GM23338 (cell line): ENCODE data around the gene DRD2.

Experiments used
- CREB1 ChIP-seq: fragments of 250-450 bp; sonication (Bioruptor Pico); IDR thresholded peaks from 2 replicates; pipeline ENCODE4 v1.5.0; 2020; ENCODE audit warnings: low read depth, mild to moderate bottlenecking, moderate library complexity
- CTCF ChIP-seq, 2 experiments: fragments of 200-600 bp in 1 of 2; sonication (generic) in 1 of 2; conservative IDR thresholded peaks; 2 replicates each; pipeline versions ENCODE4 v1.5.1 to v1.6.1; 2016 to 2017; ENCODE audit warnings: antibody characterized with exemption in 2 of 2, low read depth in 2 of 2, mild to moderate bottlenecking in 2 of 2, moderate library complexity in 1 of 2
- EZH2 ChIP-seq: fragments of 200-600 bp; sonication (generic); IDR thresholded peaks from one replicate; pipeline ENCODE4 v1.8.0; 2017; ENCODE audit warnings: antibody characterized with exemption, mild to moderate bottlenecking, low read depth; ENCODE audit not compliant: unreplicated experiment
- EZH2phosphoT487 ChIP-seq: fragments of 200-600 bp; sonication (generic); IDR thresholded peaks from one replicate; pipeline ENCODE4 v1.8.1; 2018; ENCODE audit warnings: antibody characterized with exemption; ENCODE audit not compliant: unreplicated experiment
- JUNB ChIP-seq: IDR thresholded peaks from one replicate; pipeline ENCODE4 v1.6.1; 2016; ENCODE audit warnings: antibody characterized with exemption; ENCODE audit not compliant: unreplicated experiment
- NANOG ChIP-seq: IDR thresholded peaks from 2 replicates; pipeline ENCODE4 v1.6.1; 2016; ENCODE audit warnings: antibody characterized with exemption, borderline replicate concordance
- POLR2AphosphoS5 ChIP-seq: IDR thresholded peaks from 2 replicates; pipeline ENCODE4 v1.6.1; 2016; ENCODE audit warnings: antibody characterized with exemption, low read depth
- STAT1 ChIP-seq: IDR thresholded peaks from one replicate; pipeline ENCODE4 v1.6.1; 2016; ENCODE audit warnings: antibody characterized with exemption; ENCODE audit not compliant: unreplicated experiment
- ZNF114 ChIP-seq: fragments of 250-450 bp; sonication (Bioruptor Pico); IDR thresholded peaks from 2 replicates; pipeline ENCODE4 v1.5.0; 2020; ENCODE audit warnings: mild to moderate bottlenecking, moderate library complexity
- TF ChIP-seq, protein P1 (sequence below): IDR thresholded peaks from one replicate; pipeline ENCODE4 v1.6.1; 2018; ENCODE audit warnings: antibody characterized with exemption; ENCODE audit not compliant: unreplicated experiment
- TF ChIP-seq, protein P2 (sequence below): fragments of 250-450 bp; sonication (Bioruptor Pico); IDR thresholded peaks from 2 replicates; pipeline ENCODE4 v1.5.0; 2020; ENCODE audit warnings: mild to moderate bottlenecking, moderate library complexity

- TF ChIP-seq CTCF (conservative IDR thresholded peaks at IDR 0.05; ENCODE audit: low read depth in 2 of 2) (no peak), JUNB (no peak), EZH2 (no peak), POLR2AphosphoS5 (no peak), CREB1 (CRISPR knock-in tag) (no peak), NANOG (no peak), EZH2phosphoT487 (no peak), STAT1 (no peak), ZNF114 (CRISPR knock-in tag) (no peak)
- TF ChIP-seq, protein P1, sequence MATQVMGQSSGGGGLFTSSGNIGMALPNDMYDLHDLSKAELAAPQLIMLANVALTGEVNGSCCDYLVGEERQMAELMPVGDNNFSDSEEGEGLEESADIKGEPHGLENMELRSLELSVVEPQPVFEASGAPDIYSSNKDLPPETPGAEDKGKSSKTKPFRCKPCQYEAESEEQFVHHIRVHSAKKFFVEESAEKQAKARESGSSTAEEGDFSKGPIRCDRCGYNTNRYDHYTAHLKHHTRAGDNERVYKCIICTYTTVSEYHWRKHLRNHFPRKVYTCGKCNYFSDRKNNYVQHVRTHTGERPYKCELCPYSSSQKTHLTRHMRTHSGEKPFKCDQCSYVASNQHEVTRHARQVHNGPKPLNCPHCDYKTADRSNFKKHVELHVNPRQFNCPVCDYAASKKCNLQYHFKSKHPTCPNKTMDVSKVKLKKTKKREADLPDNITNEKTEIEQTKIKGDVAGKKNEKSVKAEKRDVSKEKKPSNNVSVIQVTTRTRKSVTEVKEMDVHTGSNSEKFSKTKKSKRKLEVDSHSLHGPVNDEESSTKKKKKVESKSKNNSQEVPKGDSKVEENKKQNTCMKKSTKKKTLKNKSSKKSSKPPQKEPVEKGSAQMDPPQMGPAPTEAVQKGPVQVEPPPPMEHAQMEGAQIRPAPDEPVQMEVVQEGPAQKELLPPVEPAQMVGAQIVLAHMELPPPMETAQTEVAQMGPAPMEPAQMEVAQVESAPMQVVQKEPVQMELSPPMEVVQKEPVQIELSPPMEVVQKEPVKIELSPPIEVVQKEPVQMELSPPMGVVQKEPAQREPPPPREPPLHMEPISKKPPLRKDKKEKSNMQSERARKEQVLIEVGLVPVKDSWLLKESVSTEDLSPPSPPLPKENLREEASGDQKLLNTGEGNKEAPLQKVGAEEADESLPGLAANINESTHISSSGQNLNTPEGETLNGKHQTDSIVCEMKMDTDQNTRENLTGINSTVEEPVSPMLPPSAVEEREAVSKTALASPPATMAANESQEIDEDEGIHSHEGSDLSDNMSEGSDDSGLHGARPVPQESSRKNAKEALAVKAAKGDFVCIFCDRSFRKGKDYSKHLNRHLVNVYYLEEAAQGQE, result no peak
- TF ChIP-seq, protein P2, sequence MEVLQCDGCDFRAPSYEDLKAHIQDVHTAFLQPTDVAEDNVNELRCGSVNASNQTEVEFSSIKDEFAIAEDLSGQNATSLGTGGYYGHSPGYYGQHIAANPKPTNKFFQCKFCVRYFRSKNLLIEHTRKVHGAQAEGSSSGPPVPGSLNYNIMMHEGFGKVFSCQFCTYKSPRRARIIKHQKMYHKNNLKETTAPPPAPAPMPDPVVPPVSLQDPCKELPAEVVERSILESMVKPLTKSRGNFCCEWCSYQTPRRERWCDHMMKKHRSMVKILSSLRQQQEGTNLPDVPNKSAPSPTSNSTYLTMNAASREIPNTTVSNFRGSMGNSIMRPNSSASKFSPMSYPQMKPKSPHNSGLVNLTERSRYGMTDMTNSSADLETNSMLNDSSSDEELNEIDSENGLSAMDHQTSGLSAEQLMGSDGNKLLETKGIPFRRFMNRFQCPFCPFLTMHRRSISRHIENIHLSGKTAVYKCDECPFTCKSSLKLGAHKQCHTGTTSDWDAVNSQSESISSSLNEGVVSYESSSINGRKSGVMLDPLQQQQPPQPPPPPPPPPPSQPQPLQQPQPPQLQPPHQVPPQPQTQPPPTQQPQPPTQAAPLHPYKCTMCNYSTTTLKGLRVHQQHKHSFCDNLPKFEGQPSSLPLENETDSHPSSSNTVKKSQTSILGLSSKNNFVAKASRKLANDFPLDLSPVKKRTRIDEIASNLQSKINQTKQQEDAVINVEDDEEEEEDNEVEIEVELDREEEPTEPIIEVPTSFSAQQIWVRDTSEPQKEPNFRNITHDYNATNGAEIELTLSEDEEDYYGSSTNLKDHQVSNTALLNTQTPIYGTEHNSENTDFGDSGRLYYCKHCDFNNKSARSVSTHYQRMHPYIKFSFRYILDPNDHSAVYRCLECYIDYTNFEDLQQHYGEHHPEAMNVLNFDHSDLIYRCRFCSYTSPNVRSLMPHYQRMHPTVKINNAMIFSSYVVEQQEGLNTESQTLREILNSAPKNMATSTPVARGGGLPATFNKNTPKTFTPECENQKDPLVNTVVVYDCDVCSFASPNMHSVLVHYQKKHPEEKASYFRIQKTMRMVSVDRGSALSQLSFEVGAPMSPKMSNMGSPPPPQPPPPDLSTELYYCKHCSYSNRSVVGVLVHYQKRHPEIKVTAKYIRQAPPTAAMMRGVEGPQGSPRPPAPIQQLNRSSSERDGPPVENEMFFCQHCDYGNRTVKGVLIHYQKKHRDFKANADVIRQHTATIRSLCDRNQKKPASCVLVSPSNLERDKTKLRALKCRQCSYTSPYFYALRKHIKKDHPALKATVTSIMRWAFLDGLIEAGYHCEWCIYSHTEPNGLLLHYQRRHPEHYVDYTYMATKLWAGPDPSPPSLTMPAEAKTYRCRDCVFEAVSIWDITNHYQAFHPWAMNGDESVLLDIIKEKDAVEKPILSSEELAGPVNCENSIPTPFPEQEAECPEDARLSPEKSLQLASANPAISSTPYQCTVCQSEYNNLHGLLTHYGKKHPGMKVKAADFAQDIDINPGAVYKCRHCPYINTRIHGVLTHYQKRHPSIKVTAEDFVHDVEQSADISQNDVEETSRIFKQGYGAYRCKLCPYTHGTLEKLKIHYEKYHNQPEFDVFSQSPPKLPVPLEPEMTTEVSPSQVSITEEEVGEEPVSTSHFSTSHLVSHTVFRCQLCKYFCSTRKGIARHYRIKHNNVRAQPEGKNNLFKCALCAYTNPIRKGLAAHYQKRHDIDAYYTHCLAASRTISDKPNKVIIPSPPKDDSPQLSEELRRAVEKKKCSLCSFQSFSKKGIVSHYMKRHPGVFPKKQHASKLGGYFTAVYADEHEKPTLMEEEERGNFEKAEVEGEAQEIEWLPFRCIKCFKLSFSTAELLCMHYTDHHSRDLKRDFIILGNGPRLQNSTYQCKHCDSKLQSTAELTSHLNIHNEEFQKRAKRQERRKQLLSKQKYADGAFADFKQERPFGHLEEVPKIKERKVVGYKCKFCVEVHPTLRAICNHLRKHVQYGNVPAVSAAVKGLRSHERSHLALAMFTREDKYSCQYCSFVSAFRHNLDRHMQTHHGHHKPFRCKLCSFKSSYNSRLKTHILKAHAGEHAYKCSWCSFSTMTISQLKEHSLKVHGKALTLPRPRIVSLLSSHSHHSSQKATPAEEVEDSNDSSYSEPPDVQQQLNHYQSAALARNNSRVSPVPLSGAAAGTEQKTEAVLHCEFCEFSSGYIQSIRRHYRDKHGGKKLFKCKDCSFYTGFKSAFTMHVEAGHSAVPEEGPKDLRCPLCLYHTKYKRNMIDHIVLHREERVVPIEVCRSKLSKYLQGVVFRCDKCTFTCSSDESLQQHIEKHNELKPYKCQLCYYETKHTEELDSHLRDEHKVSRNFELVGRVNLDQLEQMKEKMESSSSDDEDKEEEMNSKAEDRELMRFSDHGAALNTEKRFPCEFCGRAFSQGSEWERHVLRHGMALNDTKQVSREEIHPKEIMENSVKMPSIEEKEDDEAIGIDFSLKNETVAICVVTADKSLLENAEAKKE (CRISPR knock-in tag), result no peak
These were observed 6.0 kb upstream of the DRD2 start for GRCh38 chr11:113481226-113481625.
